GM18951 (cell line): ENCODE measurements around the gene GYPC.
"Not testable (repeated sequence)": the region's sequence is repeated elsewhere in the genome, so short reads cannot be mapped to it uniquely, and the experiment has no call there.

ENCODE experiments used
- POLR2A ChIP-seq: IDR thresholded peaks from 4 replicates; pipeline ENCODE4 v1.6.1; 2011; ENCODE audit warnings: mild to moderate bottlenecking; ENCODE audit not compliant: insufficient read length, insufficient read depth; ENCODE audit errors: extremely low read depth
- in situ Hi-C: fragments of 300-500 bp; cut with MboI; formaldehyde crosslinking; loops from one replicate; pipeline ENCODE4 v1.12.0; 2022; ENCODE audit warnings: low sequenced_read_pairs, mixed read lengths, inconsistent platforms; ENCODE audit not compliant: unreplicated experiment

The GYPC gene

GRCh38 chr2:126703311-126703710 lies 47.4 kb downstream of the GYPC start:
- in situ Hi-C loops, result no loop called here
- no peak for TF ChIP-seq POLR2A

GRCh38 chr2:126704434-126705160 lies 48.6 kb downstream of the GYPC start:
- in situ Hi-C loops, result no loop called here
- TF ChIP-seq POLR2A, result no peak

- in situ Hi-C loops, result no loop called here
Observed at GRCh38 chr2:126707191-126707590, 51.2 kb downstream of the GYPC start.

GRCh38 chr2:126707941-126708340 lies 52.0 kb downstream of the GYPC start:
- in situ Hi-C loops, result no loop called here
- no peak for TF ChIP-seq POLR2A

More at GRCh38 chr2:126707191-126707590, 51.2 kb downstream of the GYPC start:
- TF ChIP-seq POLR2A, result no peak

GRCh38 chr2:126714191-126714965 lies 58.4 kb downstream of the GYPC start:
- TF ChIP-seq POLR2A, result no peak
- in situ Hi-C loops, result no loop called here

DNA sequence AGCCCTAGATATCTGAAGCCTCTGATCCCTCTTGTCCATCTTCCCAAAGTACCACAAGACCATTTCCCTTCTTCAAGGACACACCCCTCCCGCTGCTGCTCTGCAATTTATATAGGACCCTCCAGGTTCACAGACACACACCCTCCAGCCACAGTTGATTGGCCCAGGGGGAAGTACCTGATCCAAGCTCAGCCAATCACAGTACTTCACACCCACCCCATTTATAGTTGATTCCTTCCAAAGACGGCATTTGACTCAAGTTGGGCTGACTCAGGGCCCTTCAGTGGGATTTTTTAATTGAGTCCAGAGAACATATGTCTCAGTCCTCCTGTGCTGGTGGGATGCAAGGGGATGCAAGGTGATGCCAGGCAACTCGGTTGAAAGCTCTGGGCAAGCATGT lies 59.2 kb downstream of the GYPC start:
- in situ Hi-C loops, result no loop called here
- no peak for TF ChIP-seq POLR2A

DNA sequence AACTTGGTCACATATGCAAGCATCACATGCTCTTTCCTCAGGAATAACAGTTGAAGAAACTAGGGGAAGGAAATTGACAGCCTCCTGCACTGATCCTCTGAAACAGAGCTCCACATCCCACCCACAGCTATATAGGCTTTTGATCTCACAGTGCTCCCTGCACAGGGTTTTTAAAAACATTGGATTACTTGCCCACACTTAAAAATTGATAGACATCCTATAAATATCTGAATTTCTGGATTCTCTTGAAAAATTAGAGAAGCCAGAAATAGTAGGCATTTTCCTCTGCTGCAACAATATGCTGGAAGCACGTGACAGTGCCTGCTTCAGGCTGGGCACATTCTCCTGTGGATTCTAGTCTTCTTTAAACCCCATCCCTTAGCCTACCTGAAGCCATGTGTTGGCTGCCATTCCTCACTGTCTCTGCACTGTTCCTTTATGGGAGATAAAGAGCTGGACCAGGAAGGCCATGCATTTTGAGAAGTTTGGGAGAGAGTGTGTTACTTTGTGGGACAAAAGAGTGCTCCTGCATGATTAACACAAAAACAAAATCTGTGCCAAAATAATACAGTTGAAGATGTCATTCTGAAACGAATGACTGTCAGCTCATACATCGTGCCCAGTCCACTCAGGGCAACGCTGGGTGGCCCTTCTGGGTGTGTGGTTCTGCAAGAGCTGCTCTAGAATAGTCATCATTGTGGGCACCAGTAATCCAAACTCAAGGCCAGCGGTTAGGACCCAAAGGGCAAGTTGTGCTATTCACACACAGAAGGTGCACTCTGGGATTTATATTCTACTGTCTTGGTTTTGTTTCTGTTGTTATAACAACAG lies 59.8 kb downstream of the GYPC start:
- in situ Hi-C loops, result no loop called here
- no peak for TF ChIP-seq POLR2A

DNA sequence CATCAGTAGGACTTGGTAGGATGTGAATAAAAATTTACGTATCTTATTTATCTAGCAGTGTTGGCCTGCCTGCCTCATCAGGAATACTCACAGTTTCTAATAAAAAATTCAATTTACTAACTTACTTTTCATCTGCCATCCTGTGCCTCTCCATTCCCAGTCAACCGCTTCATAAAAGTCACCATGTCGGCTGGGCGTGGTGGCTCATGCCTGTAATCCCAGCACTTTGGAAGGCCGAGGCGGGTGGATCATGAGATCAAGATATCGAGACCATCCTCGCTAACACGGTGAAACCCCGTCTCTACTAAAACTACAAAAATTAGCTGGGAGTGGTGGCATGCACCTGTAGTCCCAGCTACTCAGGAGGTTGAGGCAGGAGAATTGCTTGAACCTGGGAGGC lies 61.3 kb downstream of the GYPC start:
- in situ Hi-C loops, result not testable (repeated sequence)

GRCh38 chr2:126717928-126718327 lies 62.0 kb downstream of the GYPC start:
- in situ Hi-C loops, result no loop called here
- no peak for TF ChIP-seq POLR2A

DNA sequence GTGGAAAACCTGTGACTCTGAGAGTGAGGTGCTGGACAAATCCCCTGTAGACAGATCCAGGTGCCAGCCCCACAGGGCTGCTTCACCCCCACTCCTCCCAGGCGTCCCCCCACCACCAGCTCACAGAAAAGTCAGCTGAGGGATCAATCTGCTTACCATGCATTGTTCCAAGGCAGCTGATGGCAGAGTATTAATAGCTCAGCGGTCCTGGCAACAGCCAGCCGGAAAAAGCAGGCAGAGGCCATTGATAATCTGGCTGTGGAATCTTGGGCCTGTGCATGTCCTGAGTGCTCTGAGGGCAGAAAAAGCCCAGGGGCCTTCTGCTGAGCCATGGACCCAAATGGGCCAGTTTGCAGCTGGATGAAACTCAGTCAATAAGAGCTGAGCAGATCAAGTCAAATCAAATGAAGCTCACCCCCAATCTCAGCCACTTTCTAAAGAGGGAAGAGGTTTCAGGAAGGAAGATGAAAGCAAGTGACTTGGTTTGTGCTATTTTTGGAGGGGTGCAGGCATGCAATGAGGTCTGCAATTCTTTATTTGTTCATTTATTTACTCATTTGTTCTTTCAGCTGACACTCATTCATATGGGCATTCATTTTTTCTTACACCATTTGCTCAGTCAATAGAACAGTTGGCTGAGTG lies 63.4 kb downstream of the GYPC start:
- TF ChIP-seq POLR2A, result no peak
- in situ Hi-C loops, result no loop called here

GRCh38 chr2:126719833-126720351 lies 63.9 kb downstream of the GYPC start:
- in situ Hi-C loops, result no loop called here
- TF ChIP-seq POLR2A, result no peak

DNA sequence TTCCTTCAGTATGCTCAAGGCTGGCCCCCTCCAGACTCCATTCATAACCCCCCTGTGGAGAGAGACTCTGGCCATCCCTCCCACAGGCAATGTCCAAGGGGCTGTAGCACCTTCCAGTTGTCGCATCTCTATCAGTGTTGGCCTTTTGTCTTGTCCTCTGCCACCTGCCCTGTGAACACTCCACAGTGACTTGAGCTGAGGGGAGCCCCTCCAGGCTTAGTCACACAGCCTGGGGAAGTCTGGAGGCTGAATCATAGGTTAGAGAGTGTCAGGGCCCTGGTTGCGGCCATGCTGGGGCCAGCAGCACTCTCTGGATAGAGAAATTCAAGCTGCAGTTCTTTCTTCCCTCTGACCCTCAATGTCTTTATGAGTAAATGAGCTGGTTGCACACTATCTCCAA lies 64.7 kb downstream of the GYPC start:
- TF ChIP-seq POLR2A, result no peak
- in situ Hi-C loops, result no loop called here

- in situ Hi-C loops, result no loop called here
- no peak for TF ChIP-seq POLR2A
Observed at GRCh38 chr2:126722081-126722480, 66.1 kb downstream of the GYPC start.
